Upper lobe of left lung (tissue), 4 donors: ENCODE data around the gene CAND2.

Source experiments
- EP300 ChIP-seq, 4 donors: sonication (generic); formaldehyde crosslinking; IDR thresholded peaks; one replicate each; pipeline ENCODE4 v1.5.1; 2017; ENCODE audit warnings: antibody characterized with exemption in 4 of 4, control low read depth in 2 of 4
- POLR2A ChIP-seq, 4 donors: fragments of 450-650 bp; IDR thresholded peaks; one replicate each; pipeline ENCODE4 v1.5.1; 2016 to 2017; ENCODE audit warnings: antibody characterized with exemption in 4 of 4, mild to moderate bottlenecking in 2 of 4
- TF ChIP-seq, protein P1 (sequence below), 6 experiments: fragments of 450-650 bp in 4 of 6; fragments of 200-600 bp in 2 of 6; sonication (generic) in 2 of 6; IDR thresholded peaks; one replicate each; pipeline ENCODE4 v1.5.1; 2016 to 2019; ENCODE audit warnings: antibody characterized with exemption in 6 of 6

DNA sequence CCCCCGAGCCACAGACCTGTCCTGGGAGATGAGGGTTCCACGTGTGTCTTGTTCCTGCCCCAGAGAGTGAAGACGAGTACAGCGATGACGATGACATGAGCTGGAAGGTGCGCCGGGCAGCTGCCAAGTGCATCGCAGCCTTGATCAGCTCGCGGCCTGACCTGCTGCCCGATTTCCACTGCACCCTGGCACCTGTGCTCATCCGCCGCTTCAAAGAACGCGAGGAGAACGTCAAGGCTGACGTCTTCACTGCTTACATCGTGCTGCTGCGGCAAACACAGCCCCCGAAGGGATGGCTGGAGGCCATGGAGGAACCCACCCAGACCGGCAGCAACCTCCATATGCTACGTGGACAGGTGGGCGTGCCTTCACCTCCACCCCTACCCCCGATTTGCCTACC lies 18.6 kb downstream of the CAND2 start:
- TF ChIP-seq EP300 (IDR thresholded peaks at IDR 0.05) (no peak), POLR2A (IDR thresholded peaks at IDR 0.05) (no peak)
- TF ChIP-seq, protein P1, sequence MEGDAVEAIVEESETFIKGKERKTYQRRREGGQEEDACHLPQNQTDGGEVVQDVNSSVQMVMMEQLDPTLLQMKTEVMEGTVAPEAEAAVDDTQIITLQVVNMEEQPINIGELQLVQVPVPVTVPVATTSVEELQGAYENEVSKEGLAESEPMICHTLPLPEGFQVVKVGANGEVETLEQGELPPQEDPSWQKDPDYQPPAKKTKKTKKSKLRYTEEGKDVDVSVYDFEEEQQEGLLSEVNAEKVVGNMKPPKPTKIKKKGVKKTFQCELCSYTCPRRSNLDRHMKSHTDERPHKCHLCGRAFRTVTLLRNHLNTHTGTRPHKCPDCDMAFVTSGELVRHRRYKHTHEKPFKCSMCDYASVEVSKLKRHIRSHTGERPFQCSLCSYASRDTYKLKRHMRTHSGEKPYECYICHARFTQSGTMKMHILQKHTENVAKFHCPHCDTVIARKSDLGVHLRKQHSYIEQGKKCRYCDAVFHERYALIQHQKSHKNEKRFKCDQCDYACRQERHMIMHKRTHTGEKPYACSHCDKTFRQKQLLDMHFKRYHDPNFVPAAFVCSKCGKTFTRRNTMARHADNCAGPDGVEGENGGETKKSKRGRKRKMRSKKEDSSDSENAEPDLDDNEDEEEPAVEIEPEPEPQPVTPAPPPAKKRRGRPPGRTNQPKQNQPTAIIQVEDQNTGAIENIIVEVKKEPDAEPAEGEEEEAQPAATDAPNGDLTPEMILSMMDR (IDR thresholded peaks at IDR 0.05): no peak
